ENCODE measurements around the gene ELMO1.

The ELMO1 gene

DNA sequence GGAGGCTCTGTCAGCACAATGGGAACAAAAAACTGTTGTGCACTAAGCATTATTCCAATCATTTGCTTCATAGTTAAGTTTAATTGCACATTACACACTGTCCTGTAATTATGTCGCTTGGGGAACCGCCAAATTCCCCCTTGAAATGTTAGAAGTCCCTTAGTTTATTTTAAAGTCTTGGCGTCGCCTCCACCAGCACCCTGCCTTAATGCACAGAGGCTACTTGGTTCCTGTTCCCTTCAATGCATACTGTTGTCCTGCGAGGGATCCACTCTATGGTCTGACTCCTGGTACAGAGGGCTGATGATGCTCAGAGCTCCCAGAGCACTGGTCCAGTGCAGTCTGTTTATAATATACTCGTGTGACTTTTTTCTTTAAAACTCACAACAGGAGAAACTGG lies 330.7 kb downstream of the ELMO1 start:
- H3K36me3 Mint-ChIP-seq (ENCODE audit: low read depth): peaks cover 38% of the 10 kb centered on the region
- H3K27ac Mint-ChIP-seq: no peak overlapping the region
- H3K4me3 Mint-ChIP-seq: no peak overlapping the region

DNA sequence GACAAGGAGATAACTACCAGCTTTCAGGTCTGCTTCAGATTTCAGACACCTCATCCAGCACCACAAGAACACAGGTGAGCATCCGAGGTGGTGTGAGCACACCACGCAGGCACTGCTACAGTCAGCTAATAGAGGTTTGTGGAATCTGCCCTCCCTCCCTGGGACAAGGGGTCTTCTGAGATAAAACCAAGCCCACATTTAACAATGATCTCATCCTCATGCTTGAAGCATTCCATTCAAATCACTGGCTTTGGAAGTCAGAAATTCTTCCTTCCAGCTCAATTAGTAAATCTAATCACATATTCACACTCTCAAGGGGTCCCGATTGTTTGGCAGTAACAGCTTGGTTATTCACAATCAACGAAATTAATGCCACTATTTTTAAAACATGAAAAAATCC lies 331.4 kb downstream of the ELMO1 start:
- intact Hi-C loops (cut with micrococcal nuclease): no loop called here
- H3K27ac Mint-ChIP-seq: no peak overlapping the region
- H3K9me3 Mint-ChIP-seq: peaks cover 9% of the 10 kb centered on the region
- H3K4me1 Mint-ChIP-seq (ENCODE audit: low read depth): peaks cover 46% of the 10 kb centered on the region
- peaks cover 40% of the 10 kb centered on the region for H3K36me3 Mint-ChIP-seq (ENCODE audit: low read depth)
- H3K4me3 Mint-ChIP-seq: no peak overlapping the region
- H3K27me3 Mint-ChIP-seq: no peaks in the 10 kb centered on the region

More for the DNA sequence above, 330.7 kb downstream of the ELMO1 start:
- intact Hi-C loops (cut with micrococcal nuclease): no loop called here
- H3K27me3 Mint-ChIP-seq: no peaks in the 10 kb centered on the region
- H3K9me3 Mint-ChIP-seq: peaks cover 6% of the 10 kb centered on the region
- peaks cover 46% of the 10 kb centered on the region for H3K4me1 Mint-ChIP-seq (ENCODE audit: low read depth)

DNA sequence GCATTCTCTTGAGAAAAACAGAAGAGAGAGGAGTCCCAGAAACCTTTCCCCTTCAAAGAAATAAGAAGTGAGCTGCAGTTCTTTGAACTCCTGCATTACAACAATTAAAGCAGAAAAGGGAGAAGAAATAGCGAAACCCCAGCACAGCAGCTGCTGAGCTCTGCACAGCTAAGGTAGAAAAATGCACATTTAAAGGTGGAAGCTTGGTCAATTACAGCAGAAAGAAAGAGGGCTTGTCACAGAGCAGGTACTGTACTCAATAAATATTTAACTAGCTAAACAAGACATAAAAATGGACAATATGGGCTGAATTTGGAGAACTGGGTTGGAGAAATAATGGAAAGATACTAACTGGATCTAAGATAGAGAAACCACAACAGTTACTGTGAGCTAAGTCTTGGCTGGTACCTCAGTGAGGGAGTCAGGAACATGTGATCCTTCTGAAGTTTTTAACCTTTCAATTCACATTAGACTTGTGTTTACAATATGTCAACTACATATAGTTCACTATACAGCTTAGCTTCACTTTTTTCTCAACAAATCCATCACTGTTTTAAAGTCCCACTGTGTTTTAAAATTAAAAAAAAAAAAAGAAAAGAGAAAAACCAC lies 332.5 kb downstream of the ELMO1 start:
- H3K36me3 Mint-ChIP-seq (ENCODE audit: low read depth): peaks cover 41% of the 10 kb centered on the region
- no peak overlapping the region for H3K27ac Mint-ChIP-seq
- H3K9me3 Mint-ChIP-seq: peaks cover 9% of the 10 kb centered on the region
- peaks cover 48% of the 10 kb centered on the region for H3K4me1 Mint-ChIP-seq (ENCODE audit: low read depth)
- no peaks in the 10 kb centered on the region for H3K27me3 Mint-ChIP-seq
- intact Hi-C loops (cut with micrococcal nuclease): no loop called here
- no peak overlapping the region for H3K4me3 Mint-ChIP-seq

DNA sequence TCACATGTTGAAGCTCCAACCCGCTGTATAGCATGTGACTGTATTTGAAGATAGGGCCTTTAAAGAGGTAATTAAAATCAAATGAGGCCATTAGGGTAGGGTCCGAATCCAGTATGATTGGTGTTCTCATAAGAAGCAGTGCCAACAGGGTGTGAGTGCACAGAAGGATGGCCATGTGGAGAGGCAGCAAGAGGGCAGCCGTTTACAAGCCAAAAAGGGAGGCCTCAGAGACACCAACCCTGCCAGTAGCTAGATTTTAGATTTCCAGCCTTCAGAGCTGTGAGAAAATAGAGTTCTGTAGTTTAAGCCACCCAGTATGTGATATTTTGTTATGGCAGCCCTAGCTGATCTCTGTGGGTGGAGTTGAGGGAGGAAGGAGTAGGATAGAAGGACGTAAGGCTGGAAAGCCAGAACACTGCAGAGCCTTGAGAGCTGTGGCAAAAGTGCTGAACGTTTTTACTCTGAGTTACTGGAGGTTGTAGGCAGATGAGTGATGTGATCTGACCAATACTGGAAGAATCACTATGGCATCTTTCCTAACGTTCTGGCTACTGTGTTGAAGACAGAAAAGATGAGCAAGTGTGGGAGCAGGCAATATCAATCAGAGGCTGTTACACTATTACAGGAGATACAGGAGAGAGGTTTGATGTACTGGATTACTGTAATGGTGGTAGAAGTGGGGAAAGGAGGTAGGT lies 334.9 kb downstream of the ELMO1 start:
- peaks cover 36% of the 10 kb centered on the region for H3K36me3 Mint-ChIP-seq (ENCODE audit: low read depth)
- no peak overlapping the region for H3K4me3 Mint-ChIP-seq
- peaks cover 64% of the 10 kb centered on the region for H3K4me1 Mint-ChIP-seq (ENCODE audit: low read depth)
- H3K27me3 Mint-ChIP-seq: no peaks in the 10 kb centered on the region
- intact Hi-C loops (cut with micrococcal nuclease): no loop called here
- H3K9me3 Mint-ChIP-seq: peaks cover 9% of the 10 kb centered on the region
- H3K27ac Mint-ChIP-seq: peak overlapping the region; percentile 3

DNA sequence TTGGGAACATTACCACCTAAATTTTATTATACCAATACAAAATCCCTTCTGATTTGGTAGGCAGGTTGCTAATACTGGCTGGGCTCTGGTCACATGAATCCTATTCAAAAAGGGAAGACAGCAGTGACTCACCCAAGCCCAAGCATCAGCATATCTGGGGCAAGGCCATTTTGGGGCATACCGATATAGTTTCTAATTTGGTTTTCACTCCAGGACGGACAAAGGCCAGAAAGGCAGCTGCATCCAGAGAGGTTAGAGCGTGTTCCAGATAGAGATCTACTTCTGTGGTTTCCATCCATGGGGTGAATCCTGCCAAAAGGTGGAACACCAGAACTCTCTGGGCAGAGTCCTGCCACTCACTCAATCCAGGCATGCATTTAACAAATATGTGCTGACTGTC lies 335.8 kb downstream of the ELMO1 start:
- Mint-ChIP-seq H3K27ac (no peak overlapping the region), H3K36me3 (ENCODE audit: low read depth) (peaks cover 45% of the 10 kb centered on the region), H3K4me1 (ENCODE audit: low read depth) (peaks cover 73% of the 10 kb centered on the region)

DNA sequence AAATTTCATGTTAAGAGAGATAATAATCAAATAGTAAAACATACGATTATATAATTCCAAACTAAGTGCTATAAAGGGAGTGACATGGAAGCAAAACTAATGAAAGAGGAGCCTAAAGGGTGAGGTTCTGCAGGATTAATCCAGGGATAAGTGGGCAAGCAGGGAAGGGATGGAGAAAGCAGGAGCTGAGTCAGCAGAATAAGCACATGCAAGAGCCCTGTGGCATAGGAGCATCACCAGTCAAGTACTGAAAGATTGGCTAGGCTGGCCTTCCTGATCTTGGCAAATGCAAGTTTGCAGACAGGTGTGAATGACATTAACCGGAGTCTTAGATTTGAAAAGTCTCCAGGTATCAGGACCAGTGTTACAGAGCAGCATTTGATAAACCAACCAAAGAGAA lies 336.4 kb downstream of the ELMO1 start:
- peaks cover 46% of the 10 kb centered on the region for H3K36me3 Mint-ChIP-seq (ENCODE audit: low read depth)
- no peaks in the 10 kb centered on the region for H3K27me3 Mint-ChIP-seq
- no peak overlapping the region for H3K27ac Mint-ChIP-seq
- no peak overlapping the region for H3K4me3 Mint-ChIP-seq
- H3K4me1 Mint-ChIP-seq (ENCODE audit: low read depth): peaks cover 76% of the 10 kb centered on the region
- intact Hi-C loops (cut with micrococcal nuclease): no loop called here
- peaks cover 9% of the 10 kb centered on the region for H3K9me3 Mint-ChIP-seq

More for the DNA sequence above, 335.8 kb downstream of the ELMO1 start:
- H3K9me3 Mint-ChIP-seq: peaks cover 9% of the 10 kb centered on the region
- no peaks in the 10 kb centered on the region for H3K27me3 Mint-ChIP-seq
- intact Hi-C loops (cut with micrococcal nuclease): no loop called here
- H3K4me3 Mint-ChIP-seq: no peak overlapping the region

DNA sequence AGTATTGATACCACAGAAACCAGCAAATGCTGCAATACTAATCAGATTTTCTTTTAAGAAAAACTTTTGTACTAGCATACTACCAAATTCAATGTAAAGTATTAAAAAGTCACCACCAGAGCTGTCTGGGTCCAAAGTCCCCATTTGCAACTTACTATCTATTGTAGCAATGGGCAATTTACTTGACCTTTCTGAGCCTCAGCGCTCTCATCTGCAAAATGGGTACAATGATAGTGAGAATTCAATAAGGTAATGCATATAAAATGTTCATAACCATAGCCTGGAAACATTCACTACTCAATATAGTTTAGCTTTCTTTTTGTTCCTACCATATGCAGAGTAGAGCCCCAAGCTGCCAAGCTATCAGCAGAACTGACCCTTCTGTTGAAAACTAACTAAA lies 337.2 kb downstream of the ELMO1 start:
- intact Hi-C loops (cut with micrococcal nuclease): no loop called here
- no peaks in the 10 kb centered on the region for H3K27me3 Mint-ChIP-seq
- peaks cover 76% of the 10 kb centered on the region for H3K4me1 Mint-ChIP-seq (ENCODE audit: low read depth)
- no peak overlapping the region for H3K27ac Mint-ChIP-seq
- H3K4me3 Mint-ChIP-seq: no peak overlapping the region
- H3K36me3 Mint-ChIP-seq (ENCODE audit: low read depth): peaks cover 40% of the 10 kb centered on the region
- H3K9me3 Mint-ChIP-seq: peaks cover 9% of the 10 kb centered on the region

DNA sequence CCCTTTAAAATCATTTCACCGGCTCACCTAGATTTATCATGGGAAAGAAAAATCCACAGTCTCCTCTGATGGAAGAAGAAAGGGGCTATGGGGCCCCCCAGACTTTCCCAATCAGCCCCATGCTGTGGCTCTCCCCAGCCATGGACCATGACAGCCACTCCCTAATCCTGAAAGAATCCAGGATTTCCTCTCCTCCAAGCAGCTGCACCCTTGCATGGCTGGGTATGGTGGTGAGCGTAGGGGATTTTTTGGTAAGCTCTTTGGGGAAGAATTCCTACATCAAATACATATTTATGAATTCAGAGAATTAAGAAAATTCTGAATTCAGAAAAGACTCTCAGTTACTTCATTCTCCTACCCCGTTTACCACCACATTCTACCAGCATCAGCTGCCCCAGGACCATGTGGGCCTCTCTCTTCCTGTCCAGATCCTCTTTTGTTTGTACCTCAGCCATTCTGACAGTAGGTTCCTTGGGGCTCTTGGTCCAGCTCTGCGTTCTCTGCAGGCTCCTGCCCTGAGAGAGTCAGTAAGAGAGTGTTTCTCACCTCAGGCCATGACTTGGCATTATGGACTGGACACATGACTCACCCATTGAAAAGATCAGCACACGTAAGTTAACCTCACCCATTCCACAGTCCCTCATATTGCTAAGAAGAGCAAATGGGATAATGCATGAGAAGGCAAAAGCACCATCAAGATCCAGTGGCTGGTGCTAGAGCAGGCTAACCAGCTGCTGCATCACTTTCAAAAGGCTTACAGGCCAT lies 337.8 kb downstream of the ELMO1 start:
- Mint-ChIP-seq H3K27me3 (no peaks in the 10 kb centered on the region), H3K4me3 (no peak overlapping the region), H3K27ac (no peak overlapping the region), H3K9me3 (peaks cover 9% of the 10 kb centered on the region), H3K36me3 (ENCODE audit: low read depth) (peaks cover 39% of the 10 kb centered on the region), H3K4me1 (ENCODE audit: low read depth) (peaks cover 70% of the 10 kb centered on the region)
- intact Hi-C loops (cut with micrococcal nuclease): no loop called here

DNA sequence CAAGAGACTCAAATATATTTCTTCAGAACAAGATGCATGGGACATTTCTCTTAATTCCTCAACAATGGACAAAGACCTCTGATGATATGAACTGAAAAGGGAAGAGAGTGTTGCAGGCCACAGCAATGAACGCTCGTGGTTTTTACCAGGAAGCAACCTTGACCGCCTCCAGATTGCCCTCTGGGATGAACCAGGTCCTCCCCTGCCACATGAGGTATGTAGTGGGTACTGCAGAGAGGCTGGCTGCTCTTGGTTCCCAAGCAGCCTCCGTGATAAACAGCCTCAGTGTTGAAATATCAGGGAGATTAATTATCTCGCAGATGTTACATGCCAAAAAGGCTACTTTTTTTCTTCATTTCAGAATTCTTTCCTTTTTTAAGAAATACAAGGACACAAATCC lies 338.8 kb downstream of the ELMO1 start:
- Mint-ChIP-seq H3K27ac (peak overlapping the region; percentile 38), H3K4me1 (ENCODE audit: low read depth) (peaks cover 65% of the 10 kb centered on the region), H3K27me3 (no peaks in the 10 kb centered on the region), H3K36me3 (ENCODE audit: low read depth) (peaks cover 39% of the 10 kb centered on the region), H3K9me3 (peaks cover 9% of the 10 kb centered on the region), H3K4me3 (no peak overlapping the region)
- intact Hi-C loops (cut with micrococcal nuclease): no loop called here

DNA sequence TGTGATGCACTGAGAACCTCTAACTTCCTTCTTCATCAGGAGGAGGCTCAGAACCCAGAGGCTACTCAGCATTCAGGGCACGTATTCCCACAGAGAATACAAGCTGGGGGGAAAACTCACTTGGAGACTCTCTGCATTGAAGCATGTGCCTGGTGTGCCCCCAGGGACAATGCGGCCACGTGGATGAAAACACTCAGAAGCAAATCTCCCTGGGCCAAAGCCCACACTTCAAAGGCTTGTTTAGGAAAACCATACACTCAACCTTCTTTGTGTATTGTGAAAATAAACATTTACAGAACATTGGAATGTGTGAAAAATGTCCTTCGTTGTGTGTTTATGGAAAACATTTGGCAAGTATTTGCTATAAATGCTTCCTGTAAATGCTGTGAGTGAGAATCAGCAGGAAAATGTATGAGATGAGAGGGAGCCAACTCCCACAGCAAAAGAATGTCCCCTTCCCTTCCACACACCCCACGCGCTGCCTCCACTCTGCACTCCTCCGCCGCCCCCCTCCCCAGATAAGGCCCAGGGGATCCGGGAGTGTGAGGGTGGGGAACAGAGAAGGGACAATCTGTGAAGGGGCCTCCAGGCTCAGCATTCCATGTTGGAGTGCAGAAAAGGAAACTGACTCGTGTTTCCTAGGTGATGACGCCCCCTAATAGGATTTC lies 339.5 kb downstream of the ELMO1 start:
- no peaks in the 10 kb centered on the region for H3K27me3 Mint-ChIP-seq
- intact Hi-C loops (cut with micrococcal nuclease): no loop called here
- peaks cover 39% of the 10 kb centered on the region for H3K36me3 Mint-ChIP-seq (ENCODE audit: low read depth)
- no peak overlapping the region for H3K4me3 Mint-ChIP-seq
- H3K9me3 Mint-ChIP-seq: peaks cover 9% of the 10 kb centered on the region
- peaks cover 63% of the 10 kb centered on the region for H3K4me1 Mint-ChIP-seq (ENCODE audit: low read depth)
- peak overlapping the region; percentile 38 for H3K27ac Mint-ChIP-seq

DNA sequence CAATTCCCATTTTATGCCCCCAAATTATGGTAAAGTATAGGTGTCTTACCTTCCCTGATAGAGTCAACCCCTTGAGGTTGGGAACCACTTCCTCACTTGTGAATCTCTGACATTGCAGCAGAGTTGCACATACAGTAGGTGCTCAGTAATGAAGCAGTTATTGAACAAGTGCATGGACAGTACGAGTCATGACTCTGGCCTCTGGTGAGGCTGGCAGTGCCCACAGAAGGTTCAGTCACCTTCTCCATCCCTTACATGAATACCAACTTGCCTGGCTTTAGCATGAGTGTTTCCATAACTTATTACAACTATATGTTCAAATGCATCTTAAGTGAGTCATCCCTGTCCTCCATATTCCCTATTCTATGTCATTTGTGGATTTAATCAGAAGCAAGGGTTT lies 340.0 kb downstream of the ELMO1 start:
- Mint-ChIP-seq H3K4me1 (ENCODE audit: low read depth) (peaks cover 57% of the 10 kb centered on the region), H3K36me3 (ENCODE audit: low read depth) (peaks cover 34% of the 10 kb centered on the region), H3K9me3 (peaks cover 9% of the 10 kb centered on the region), H3K27me3 (no peaks in the 10 kb centered on the region), H3K4me3 (no peak overlapping the region), H3K27ac (no peak overlapping the region)
- intact Hi-C loops (cut with micrococcal nuclease): no loop called here

DNA sequence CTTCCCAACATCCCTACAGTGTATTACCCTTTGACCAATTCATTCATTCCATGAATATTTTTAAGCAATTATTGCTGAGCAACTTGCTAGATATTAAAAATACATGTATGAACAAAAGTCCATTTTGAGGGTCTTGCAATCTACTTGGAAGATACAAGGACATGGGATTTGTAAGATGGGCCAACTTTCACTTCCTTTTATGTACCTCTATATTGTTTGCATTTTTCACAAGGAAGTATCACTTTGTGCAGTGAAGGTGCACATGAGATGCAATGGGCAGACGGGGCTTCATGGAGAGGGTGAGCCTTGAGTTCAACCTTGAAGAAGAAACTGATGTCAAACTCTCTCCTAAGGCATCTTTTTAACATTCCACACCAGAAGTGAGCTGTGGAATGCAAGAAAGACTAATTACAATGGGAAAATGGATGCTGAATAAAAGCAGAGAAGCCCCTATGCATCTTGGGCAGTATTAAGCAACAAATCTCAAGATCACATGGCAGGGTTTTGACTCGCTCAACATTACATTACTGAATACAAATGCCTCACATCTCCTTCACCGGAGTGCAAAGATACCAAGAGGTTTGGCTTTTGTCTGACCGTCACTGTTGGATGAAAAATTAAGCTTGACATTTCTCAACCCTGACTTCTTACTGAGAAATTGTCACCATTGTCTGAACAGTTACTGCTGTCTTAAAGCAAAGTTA lies 341.5 kb downstream of the ELMO1 start:
- H3K9me3 Mint-ChIP-seq: no peaks in the 10 kb centered on the region
- no peaks in the 10 kb centered on the region for H3K27me3 Mint-ChIP-seq
- H3K4me3 Mint-ChIP-seq: no peak overlapping the region
- intact Hi-C loops (cut with micrococcal nuclease): no loop called here
- H3K27ac Mint-ChIP-seq: no peak overlapping the region
- H3K36me3 Mint-ChIP-seq (ENCODE audit: low read depth): peaks cover 23% of the 10 kb centered on the region
- H3K4me1 Mint-ChIP-seq (ENCODE audit: low read depth): peaks cover 53% of the 10 kb centered on the region

DNA sequence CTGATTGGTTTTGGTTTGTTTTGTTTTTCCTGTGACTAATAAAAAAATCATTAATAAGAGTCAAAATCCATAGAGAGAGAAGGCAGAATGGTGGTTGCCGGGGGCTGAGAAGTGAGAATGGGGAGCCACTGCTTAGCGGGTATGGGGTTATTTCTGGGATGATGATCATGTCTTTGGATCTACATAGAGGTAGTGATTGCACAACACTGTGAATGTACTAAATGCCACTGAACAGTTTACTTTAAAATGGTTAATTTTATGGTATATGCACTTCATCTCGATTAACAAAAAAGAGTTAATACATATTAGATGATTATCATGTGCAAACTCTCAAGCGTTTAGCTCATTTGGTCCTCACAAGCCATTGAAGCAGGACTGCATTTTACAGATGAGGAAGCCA lies 342.9 kb downstream of the ELMO1 start:
- Mint-ChIP-seq H3K36me3 (ENCODE audit: low read depth) (peaks cover 12% of the 10 kb centered on the region), H3K4me1 (ENCODE audit: low read depth) (peaks cover 57% of the 10 kb centered on the region), H3K9me3 (no peaks in the 10 kb centered on the region), H3K4me3 (no peak overlapping the region), H3K27me3 (no peaks in the 10 kb centered on the region), H3K27ac (no peak overlapping the region)
- intact Hi-C loops (cut with micrococcal nuclease): no loop called here
